ENCODE data around the gene GPR158.
"Not testable (repeated sequence)": the region's sequence is repeated elsewhere in the genome, so short reads cannot be mapped to it uniquely, and the experiment has no call there.

The GPR158 gene

GRCh38 chr10:25304606-25305005 lies 129.8 kb downstream of the GPR158 start:
- no peak for DNase-seq

- DNase-seq, result no peak
Observed at GRCh38 chr10:25306386-25306785, 131.6 kb downstream of the GPR158 start.

GRCh38 chr10:25308278-25308677 lies 133.5 kb downstream of the GPR158 start:
- DNase-seq, result no peak

GRCh38 chr10:25317596-25318211 lies 142.9 kb downstream of the GPR158 start:
- not testable (repeated sequence) for DNase-seq

- no peak for DNase-seq
Observed at GRCh38 chr10:25327273-25327672, 152.5 kb downstream of the GPR158 start.

- DNase-seq, result no peak
Observed at GRCh38 chr10:25328361-25328760, 153.6 kb downstream of the GPR158 start.

- DNase-seq, result not testable (repeated sequence)
Observed at GRCh38 chr10:25329587-25329986, 154.8 kb downstream of the GPR158 start.

- no peak for DNase-seq
Observed at GRCh38 chr10:25334445-25334844, 159.6 kb downstream of the GPR158 start.

GRCh38 chr10:25336330-25336729 lies 161.5 kb downstream of the GPR158 start:
- DNase-seq, result no peak

GRCh38 chr10:25338271-25338670 lies 163.5 kb downstream of the GPR158 start:
- DNase-seq, result no peak

GRCh38 chr10:25339966-25340365 lies 165.2 kb downstream of the GPR158 start:
- no peak for DNase-seq

- DNase-seq, result no peak
Observed at GRCh38 chr10:25349520-25349919, 174.7 kb downstream of the GPR158 start.

- no peak for DNase-seq
Observed at GRCh38 chr10:25356609-25357008, 181.8 kb downstream of the GPR158 start.

GRCh38 chr10:25357269-25357668 lies 182.5 kb downstream of the GPR158 start:
- no peak for DNase-seq

GRCh38 chr10:25382029-25382810 lies 207.4 kb downstream of the GPR158 start:
- DNase-seq, result no peak

- not testable (repeated sequence) for DNase-seq
Observed at GRCh38 chr10:25382901-25383300, 208.1 kb downstream of the GPR158 start.

- DNase-seq, result no peak
Observed at GRCh38 chr10:25383686-25384085, 208.9 kb downstream of the GPR158 start.

GRCh38 chr10:25384618-25385017 lies 209.8 kb downstream of the GPR158 start:
- no peak for DNase-seq

GRCh38 chr10:25388188-25388861 lies 213.5 kb downstream of the GPR158 start:
- DNase-seq, result no peak

- no peak for DNase-seq
Observed at GRCh38 chr10:25388862-25389206, 214.0 kb downstream of the GPR158 start.

GRCh38 chr10:25390733-25391132 lies 215.9 kb downstream of the GPR158 start:
- DNase-seq, result no peak

GRCh38 chr10:25392132-25392531 lies 217.3 kb downstream of the GPR158 start:
- no peak for DNase-seq

- DNase-seq, result no peak
Observed at GRCh38 chr10:25393621-25394020, 218.8 kb downstream of the GPR158 start.

- no peak for DNase-seq
Observed at GRCh38 chr10:25398680-25399079, 223.9 kb downstream of the GPR158 start.

Data from CD4-positive, alpha-beta T cell treated with Interferon alpha-2 for 1 hour (primary cell).